ENCODE data around the gene SCYL1.

- TF ChIP-seq CTCF (IDR thresholded peaks at IDR 0.05; ENCODE audit: low read depth, low read length, missing input control) (no peak), NR2F2 (IDR thresholded peaks at IDR 0.05) (no peak), YY1 (IDR thresholded peaks at IDR 0.05) (no peak)
- TF ChIP-seq, protein P1, sequence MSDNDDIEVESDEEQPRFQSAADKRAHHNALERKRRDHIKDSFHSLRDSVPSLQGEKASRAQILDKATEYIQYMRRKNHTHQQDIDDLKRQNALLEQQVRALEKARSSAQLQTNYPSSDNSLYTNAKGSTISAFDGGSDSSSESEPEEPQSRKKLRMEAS (IDR thresholded peaks at IDR 0.05), result no peak
- TF ChIP-seq, protein P2, sequence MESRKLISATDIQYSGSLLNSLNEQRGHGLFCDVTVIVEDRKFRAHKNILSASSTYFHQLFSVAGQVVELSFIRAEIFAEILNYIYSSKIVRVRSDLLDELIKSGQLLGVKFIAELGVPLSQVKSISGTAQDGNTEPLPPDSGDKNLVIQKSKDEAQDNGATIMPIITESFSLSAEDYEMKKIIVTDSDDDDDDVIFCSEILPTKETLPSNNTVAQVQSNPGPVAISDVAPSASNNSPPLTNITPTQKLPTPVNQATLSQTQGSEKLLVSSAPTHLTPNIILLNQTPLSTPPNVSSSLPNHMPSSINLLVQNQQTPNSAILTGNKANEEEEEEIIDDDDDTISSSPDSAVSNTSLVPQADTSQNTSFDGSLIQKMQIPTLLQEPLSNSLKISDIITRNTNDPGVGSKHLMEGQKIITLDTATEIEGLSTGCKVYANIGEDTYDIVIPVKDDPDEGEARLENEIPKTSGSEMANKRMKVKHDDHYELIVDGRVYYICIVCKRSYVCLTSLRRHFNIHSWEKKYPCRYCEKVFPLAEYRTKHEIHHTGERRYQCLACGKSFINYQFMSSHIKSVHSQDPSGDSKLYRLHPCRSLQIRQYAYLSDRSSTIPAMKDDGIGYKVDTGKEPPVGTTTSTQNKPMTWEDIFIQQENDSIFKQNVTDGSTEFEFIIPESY (IDR thresholded peaks at IDR 0.05), result no peak
Measured at GRCh38 chr11:65545853-65546216, 21.0 kb downstream of the SCYL1 start.
